ENCODE measurements around the gene GRIK2.

Gene GRIK2

GRCh38 chr6:101454106-101454676 is 60.7 kb downstream of the GRIK2 start:
- DNase-seq (ENCODE audit: low read depth in 1 of 2, low spot score in 1 of 2), result no peak

DNA sequence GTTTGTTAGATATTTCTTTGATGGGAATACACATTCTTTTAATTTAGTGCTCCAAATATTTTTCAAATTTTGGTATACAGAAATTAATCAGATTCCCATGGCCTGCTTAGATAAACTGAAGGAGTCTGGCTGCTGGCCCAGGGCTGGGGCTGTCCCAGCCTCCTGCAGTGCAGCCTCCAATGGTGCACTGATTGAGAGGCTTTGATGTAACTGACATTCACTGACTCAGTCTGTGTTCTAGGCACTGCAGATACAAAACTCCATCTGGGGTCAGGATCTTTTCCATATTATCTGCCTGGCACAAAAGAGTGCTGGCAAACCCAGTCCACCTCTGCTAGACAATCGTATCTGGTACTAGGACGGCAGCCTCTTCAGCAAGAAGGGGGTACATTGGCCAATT is 64.8 kb downstream of the GRIK2 start:
- no peak for DNase-seq (ENCODE audit: low read depth in 1 of 2, low spot score in 1 of 2)

GRCh38 chr6:101458826-101459225 is 65.3 kb downstream of the GRIK2 start:
- no peak for DNase-seq (ENCODE audit: low read depth in 1 of 2, low spot score in 1 of 2)

DNA sequence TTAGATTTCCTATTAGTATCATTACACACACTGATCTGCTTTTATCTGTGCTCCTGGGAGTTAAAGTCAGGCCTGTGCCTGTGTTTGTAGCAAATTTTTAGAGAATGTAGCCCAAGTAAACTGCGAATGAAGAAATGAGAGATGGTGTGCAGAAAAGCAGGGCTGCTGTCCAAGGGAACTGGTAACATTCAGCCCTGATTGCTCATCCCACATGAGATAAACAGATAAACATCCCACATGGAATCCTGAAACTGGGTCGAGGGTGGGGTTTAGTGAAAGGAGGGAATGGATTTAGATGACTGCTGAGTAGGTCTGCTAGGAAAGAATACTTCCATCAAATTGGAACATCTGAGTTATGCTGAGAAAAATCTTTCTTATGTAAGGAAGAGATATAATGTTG is 69.1 kb downstream of the GRIK2 start:
- DNase-seq (ENCODE audit: low read depth in 1 of 2, low spot score in 1 of 2), result no peak

GRCh38 chr6:101465863-101466262 is 72.4 kb downstream of the GRIK2 start:
- DNase-seq (ENCODE audit: low read depth in 1 of 2, low spot score in 1 of 2), result no peak

GRCh38 chr6:101477436-101477835 is 83.9 kb downstream of the GRIK2 start:
- no peak for DNase-seq (ENCODE audit: low read depth in 1 of 2, low spot score in 1 of 2)

DNA sequence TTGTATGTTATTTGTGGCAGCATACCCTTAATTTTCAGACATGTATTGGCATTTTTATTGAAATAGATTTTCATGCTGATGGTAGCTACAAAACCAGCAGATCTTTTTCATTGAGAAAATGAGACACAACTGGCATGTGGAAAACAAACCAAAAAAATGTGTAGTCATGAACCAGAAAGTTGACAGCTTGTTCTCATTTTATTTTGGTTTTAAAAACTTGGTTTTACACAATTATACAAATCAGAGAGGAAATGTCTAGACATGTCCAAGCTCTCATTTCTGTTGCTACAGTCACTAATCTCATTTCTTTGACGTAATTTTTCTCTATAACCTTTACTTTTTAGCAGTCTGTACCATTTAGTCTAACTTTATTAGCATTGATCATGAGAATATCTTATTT is 85.4 kb downstream of the GRIK2 start:
- no peak for DNase-seq (ENCODE audit: low read depth in 1 of 2, low spot score in 1 of 2)

DNA sequence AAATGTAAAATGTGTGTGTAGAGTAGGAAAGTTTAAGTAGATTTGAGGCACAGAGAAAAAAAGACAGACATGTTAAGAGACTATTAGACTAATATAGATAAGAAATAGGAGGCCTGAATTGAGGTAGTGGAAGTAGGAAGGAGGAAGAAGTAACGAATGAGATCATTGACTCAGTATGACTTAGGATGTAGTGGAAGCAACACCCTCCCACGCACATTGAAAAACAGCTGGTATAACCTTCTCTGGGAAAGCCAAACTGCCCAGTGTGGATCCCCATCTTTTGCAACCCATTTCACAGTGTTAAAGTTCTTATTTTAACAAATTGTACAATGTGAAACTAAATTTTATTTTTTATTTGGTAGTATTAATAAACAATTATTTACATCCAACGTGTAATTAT is 89.1 kb downstream of the GRIK2 start:
- no peak for DNase-seq (ENCODE audit: low read depth in 1 of 2, low spot score in 1 of 2)

DNA sequence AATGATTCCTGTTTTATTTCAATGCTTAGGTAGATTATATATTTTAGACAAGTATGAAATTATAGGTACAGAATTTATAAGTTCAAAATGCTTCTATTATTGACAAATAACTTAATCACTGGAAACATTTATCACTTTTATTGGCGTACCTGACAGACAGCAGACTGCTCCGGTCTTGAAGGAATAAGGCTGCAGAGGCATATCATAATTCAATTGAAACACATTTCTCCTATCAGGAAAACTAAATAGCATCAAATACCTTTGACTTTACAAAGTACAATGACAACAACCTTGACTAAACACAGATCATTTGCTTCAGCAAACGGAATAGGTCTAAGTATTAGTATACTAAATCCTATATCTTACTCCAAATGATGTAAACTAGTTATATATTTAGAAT is 91.3 kb downstream of the GRIK2 start:
- DNase-seq (ENCODE audit: low read depth in 1 of 2, low spot score in 1 of 2), result no peak

- DNase-seq (ENCODE audit: low read depth in 1 of 2, low spot score in 1 of 2), result no peak
Measured at GRCh38 chr6:101486124-101486523, 92.6 kb downstream of the GRIK2 start.

GRCh38 chr6:101486726-101487125 is 93.2 kb downstream of the GRIK2 start:
- DNase-seq (ENCODE audit: low read depth in 1 of 2, low spot score in 1 of 2), result no peak

- DNase-seq (ENCODE audit: low read depth in 1 of 2, low spot score in 1 of 2), result no peak
Measured at GRCh38 chr6:101489456-101489855, 95.9 kb downstream of the GRIK2 start.

GRCh38 chr6:101490857-101491256 is 97.3 kb downstream of the GRIK2 start:
- DNase-seq (ENCODE audit: low read depth in 1 of 2, low spot score in 1 of 2), result no peak

GRCh38 chr6:101502818-101503217 is 109.3 kb downstream of the GRIK2 start:
- DNase-seq (ENCODE audit: low read depth in 1 of 2, low spot score in 1 of 2), result no peak

DNA sequence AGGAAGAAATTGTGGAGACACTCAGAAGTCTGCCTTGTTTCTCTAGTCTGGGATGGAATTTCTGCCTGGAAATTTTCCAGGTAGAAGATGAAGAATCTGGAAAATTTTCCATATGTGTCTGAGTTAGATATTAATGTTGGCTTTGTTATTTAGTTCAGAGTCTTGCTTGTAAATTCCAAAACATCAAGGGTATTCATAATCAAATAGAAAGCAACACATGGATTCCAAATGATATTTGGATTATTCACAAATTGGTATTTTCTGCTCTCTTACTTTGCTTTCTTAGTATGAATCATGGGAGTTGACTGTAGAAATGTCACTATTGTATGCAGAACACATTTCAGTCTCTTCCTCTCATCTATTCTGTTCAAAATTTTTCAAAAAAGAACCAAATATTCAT is 116.0 kb downstream of the GRIK2 start:
- no peak for DNase-seq (ENCODE audit: low read depth in 1 of 2, low spot score in 1 of 2)

- no peak for DNase-seq (ENCODE audit: low read depth in 1 of 2, low spot score in 1 of 2)
Measured at GRCh38 chr6:101513181-101513580, 119.7 kb downstream of the GRIK2 start.

GRCh38 chr6:101516578-101516977 is 123.1 kb downstream of the GRIK2 start:
- no peak for DNase-seq (ENCODE audit: low read depth in 1 of 2, low spot score in 1 of 2)

DNA sequence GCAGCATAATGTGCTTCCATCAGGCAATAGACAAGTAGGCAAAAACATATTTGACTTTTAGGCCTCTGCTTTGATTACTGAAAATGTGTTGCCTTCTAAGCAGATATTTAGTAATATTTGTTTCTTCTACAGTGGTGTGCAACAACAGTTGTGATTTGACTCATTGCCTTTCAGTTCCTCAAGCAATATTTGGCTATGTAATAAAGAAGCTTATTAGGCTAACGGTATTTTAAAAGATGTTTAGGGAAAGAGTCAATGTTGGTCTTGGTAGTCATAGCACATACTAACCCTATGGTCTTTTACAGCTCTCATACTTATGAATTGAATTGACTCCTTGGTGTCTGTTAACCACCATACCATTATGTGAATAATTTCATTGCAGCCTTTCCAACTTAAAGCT is 124.1 kb downstream of the GRIK2 start:
- no peak for DNase-seq (ENCODE audit: low read depth in 1 of 2, low spot score in 1 of 2)

GRCh38 chr6:101522254-101522653 is 128.7 kb downstream of the GRIK2 start:
- DNase-seq (ENCODE audit: low read depth in 1 of 2, low spot score in 1 of 2), result no peak

GRCh38 chr6:101527467-101527866 is 134.0 kb downstream of the GRIK2 start:
- DNase-seq (ENCODE audit: low read depth in 1 of 2, low spot score in 1 of 2), result no peak

- DNase-seq (ENCODE audit: low read depth in 1 of 2, low spot score in 1 of 2), result no peak
Measured at GRCh38 chr6:101528801-101529200, 135.3 kb downstream of the GRIK2 start.

- DNase-seq (ENCODE audit: low read depth in 1 of 2, low spot score in 1 of 2), result no peak
Measured at GRCh38 chr6:101531538-101531937, 138.0 kb downstream of the GRIK2 start.

DNA sequence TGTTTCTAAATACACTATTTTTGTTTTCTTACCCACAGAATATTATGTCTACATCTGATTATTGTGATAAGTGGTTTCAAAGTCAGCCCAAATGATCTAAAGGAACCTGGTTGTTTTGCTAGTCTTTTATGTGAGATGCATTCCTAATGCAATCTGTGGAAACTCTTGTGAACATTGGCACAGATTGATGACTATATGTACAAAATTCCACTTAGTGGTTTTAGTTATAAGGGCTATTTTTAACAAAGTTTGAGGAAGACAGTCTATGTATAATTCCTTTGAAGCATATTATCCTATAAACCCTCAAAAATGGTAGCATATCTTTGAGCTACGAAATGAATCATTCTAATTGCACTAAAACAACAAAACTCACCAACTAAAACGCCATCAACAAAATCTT is 140.9 kb downstream of the GRIK2 start:
- DNase-seq (ENCODE audit: low read depth in 1 of 2, low spot score in 1 of 2), result no peak

DNA sequence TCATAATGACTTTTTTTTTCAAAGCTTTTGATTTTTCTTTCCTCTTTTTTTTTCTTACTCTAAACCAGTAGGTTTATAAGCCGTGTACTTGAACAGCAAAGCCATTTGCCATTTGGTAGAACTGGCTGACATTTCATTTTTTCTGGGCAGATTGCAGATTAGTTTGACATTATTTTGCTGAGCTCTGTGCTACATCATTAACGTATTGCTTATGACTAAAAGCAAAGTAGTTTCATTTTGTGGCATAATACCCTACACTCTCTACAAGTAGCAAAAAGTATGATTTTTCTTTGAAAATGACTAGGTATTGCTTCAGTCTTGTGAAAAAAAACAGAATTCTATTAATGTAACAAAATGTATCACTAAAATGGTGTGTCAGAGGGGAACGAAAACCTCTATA is 141.3 kb downstream of the GRIK2 start:
- no peak for DNase-seq (ENCODE audit: low read depth in 1 of 2, low spot score in 1 of 2)
